HTERT RPE-1 (cell line): ENCODE data around the gene BCL11A.

Experiments used
- in situ Hi-C: fragments of 300-500 bp; cut with MboI; formaldehyde crosslinking; loops from 4 replicates; pipeline ENCODE4 v1.14.3; 2020; ENCODE audit warnings: low sequenced_read_pairs

Gene BCL11A

DNA sequence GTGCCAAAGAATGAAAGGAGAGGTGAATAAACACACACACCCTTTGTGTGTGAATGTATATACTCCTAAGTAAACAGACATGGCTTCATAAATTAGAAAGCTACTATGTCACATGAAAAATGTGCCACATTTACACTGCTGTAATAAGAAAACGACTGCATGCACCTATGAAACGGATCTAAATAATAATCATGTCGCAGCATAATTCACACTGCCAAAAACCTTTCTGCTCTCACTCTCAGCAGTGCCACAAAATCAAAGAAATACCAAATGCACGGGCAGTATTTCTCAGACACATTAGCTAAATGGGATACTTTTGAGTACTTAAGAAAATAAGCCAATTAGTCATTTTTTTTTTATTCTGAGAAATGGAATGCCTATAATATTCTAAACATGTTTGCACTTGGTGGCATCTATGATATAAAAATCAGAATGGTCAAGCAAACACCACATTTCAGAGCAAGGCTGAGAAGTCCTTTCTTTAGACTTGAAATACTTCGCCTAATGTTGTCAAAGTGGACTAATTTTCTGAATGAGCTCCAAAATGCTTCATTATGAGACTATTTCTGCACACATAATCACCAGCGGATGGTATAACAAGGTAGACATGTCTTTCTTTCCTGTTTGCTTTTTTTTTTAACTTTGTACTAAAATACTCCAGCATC, 6.6 kb downstream of the BCL11A start:
- in situ Hi-C loops: no loop called here

DNA sequence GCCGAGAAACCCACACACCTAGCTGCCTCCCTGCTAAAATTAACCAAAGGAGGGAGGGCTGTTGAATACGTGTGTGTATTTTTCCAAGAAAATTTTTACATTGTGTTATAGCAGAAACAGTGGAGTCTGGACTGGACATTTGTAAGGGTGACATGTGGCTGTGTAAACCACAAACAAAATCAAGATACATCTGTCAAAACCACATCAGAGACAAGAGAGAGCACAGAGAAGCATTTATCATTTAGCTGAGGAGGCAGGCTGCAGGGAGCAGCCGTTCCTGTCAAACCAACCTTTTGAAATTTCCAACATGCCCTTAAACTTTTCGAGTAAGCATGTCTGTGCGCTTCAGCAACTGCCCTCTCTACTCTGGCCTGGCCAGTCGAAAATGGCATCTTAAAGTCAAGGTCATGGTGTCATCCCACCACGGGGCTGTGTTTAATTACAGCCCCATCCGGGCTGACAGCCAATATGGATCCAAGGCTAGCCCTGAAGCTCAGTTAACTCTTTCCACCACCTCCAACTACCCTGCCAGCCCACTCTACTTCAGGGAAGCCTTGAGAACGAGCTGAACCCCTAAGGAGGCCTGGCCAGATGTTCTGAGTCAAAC, 8.4 kb downstream of the BCL11A start:
- in situ Hi-C loops: no loop called here

DNA sequence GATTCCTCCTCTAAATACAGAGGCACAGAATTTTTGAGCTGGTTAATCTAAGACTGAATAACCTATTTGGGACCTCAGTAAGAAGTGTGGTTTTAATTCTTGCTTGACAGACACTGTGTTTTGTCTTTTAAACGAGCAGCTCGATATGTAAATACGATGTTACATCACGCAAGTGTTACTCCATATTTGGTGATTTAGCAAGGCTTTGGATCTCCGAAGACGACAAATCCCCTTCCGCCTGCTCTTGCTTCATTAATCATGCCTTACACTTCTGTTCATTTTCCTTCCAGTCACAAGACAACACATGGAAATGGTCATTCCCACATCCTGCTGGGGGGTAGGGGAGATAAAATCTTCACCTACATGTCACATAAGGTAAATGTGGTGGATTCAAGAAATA, 9.4 kb downstream of the BCL11A start:
- in situ Hi-C loops: no loop called here

DNA sequence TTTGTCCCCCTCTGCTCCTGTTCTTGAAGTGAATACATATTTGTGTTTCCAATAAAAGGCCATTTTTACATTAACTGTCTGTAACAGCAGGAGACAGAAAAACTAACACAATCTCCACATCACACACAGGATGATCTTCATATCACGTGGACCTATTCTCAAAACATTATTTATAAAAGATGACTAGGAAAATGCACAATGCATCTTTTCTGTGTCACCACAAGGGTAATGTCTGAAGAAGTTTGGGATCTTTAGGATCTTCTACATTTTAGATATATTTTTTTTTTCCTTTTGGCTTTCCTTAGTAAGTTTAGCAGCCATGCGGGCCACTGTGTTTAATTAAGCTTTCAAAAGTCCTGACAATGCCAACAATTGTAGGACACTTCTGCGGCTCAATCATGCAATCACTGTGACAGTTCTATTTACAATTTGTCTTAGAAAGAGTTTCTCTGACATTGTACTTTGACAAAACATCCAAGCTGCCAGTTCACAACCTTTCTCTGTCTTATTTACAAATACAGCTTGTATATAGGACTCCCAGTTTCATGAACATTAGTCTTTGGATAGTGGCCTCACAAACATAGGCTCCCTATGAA, 12.3 kb downstream of the BCL11A start:
- in situ Hi-C loops: no loop called here

- in situ Hi-C loops: no loop called here
Measured at GRCh38 chr2:60540074-60540473, 13.4 kb downstream of the BCL11A start.

GRCh38 chr2:60539140-60539539, 14.3 kb downstream of the BCL11A start:
- in situ Hi-C loops: no loop called here

DNA sequence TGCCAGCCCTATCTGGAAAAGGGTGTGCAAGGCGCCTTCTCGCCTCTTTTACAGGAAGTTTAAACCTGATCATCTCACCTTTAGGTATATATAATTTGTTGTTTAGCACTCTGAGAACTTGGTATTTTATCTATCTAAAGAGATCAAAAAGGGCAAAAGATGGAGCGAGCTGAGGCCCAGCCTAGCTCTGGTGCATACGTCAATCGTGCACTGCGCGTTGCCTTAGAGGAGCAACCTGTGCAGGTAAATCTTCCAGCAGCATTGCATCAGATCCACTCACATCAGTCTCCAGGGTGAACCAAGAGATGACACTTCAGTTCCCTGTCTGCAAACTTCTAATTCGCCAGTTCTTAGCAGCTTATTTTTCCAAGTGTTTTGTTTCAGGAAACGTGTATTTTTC, 15.4 kb downstream of the BCL11A start:
- in situ Hi-C loops: no loop called here

- in situ Hi-C loops: no loop called here
Measured at GRCh38 chr2:60536746-60537145, 16.7 kb downstream of the BCL11A start.

DNA sequence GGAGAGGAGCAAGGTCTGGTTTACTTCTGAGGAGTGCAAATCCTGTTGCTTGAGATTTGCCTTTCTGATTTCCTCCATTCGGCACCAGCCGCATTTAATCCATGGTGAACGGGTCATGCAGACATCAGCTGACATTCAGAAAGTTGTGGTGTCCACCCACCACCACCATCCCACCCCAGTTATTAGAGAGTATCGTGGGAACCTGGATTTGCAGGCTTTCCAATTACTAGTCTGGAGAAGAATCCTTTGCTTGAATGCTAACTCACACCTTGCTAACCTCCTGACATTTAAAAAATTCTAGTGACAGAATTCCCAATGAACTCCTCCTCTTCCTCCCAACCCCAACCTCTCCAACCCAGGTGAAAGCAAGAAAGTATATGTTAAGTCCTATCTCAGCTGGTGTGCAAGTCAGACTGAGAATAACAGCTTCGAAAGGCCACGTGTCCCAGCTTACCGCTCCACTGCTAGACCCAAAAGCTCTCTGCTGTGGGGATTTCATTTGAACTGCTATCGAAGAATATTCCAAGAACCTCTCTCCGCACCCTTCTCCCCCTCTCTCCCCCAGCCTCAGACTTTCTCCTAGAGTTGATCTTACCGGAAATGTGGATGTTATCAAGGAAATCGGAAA, 17.7 kb downstream of the BCL11A start:
- in situ Hi-C loops: no loop called here

DNA sequence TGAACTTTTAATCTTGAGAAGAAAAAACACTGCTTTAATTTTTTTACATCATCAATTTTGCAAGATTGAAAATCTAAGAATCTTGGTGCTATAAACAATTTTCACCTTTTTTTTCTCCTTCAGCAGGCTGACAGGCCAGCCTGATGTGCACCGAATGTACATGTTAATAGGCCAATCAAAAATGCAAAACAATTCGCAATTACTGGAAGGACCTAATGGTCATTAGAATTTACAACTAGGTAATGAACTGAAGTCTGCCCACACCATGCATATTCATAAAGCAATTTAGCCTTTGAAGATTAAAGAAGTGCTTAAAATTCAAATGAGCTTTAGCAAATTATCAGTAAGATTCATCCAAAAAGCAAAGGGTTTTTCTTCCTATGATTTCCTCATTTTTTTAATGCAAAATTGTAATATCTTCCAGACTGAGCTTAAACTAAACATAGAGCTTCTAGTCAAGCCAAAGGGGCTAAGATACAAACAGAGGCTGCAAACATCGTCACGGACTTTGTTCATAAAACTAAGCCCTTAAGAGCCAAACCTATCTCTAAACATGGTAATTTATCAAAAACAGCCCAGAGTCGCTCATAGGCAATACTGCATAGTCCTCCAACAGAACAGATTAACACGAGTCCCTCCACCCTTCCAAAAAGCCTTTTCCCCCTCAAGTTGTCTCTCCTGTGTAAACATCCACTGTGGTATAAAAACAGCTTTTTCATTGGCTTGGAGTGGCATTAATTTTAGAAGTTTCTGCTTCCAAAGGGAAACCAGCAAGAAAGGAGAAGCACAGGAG, 18.4 kb downstream of the BCL11A start:
- in situ Hi-C loops: no loop called here

DNA sequence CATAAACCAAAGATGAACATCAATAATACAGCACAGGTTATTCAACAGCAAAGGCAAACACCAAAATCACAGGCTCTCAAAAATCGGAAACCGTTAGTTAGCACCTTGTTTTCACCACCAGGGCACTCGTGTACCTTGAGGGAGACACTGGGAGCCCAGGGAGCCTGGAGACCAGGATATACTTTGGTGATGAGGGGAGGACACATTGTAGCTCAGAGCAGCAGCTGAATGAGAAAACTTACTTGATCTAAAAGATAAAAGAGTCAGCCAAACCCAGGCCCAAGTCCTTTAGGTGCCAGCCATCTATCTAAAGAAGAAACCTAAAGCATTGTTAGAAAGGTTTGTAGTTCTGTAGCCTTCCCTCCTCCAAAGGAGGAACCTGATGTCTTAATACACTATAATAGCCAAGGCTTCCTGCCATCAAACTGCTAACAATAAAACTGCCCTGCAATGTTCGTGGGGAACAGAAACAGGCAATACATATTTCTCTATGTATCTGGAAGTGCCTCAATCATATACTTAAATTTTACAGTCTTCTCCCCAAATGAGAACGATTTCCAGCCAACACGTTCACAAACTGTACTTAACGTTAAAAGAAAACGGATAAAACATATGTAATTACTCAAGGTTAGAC, 19.3 kb downstream of the BCL11A start:
- in situ Hi-C loops: no loop called here

DNA sequence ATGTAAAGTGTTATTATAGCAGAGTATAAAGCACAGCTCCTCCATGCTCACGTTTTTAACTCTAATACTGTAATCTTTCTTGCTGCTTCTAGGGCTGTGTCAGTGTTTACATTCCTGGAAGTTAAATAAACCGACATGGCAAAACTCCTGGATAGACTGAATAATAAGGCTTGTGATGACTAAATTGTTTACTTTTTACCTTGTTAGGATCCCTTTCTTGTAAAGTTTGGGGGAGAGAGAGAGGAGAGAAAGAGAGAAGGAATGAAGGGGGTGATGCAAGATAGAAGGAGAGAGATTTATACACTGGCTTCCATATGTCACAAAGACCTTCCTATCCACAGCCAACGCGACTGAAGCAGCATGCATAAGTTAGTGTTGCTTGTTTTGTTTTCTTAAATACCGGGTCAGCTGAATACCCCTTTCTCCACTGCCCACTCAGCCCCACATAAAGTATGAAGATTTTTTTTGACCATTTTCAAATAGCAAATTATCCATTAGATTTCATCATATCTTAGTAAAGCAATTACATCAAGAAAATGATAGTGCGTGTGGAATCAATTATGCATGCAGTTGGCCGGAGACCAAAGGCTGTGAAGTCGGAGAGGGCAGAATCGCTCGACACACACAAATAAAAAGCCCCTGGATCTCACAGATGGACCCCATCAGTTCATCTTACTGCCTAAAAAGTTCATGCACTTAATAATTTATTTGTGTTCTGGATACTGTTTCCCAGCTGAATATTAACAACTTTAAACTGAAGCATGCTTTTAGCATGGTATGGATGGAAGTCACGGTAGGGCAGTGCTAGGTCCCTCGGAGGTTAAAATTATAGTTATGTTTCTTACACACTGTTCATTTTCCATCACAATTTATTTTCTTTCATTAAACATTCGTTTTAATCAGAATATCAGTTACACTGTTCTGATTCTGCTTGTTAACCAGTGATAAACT, 20.1 kb downstream of the BCL11A start:
- in situ Hi-C loops: no loop called here

GRCh38 chr2:60532421-60532820, 21.0 kb downstream of the BCL11A start:
- in situ Hi-C loops: no loop called here

- in situ Hi-C loops: no loop called here
Measured at GRCh38 chr2:60531701-60532133, 21.7 kb downstream of the BCL11A start.

DNA sequence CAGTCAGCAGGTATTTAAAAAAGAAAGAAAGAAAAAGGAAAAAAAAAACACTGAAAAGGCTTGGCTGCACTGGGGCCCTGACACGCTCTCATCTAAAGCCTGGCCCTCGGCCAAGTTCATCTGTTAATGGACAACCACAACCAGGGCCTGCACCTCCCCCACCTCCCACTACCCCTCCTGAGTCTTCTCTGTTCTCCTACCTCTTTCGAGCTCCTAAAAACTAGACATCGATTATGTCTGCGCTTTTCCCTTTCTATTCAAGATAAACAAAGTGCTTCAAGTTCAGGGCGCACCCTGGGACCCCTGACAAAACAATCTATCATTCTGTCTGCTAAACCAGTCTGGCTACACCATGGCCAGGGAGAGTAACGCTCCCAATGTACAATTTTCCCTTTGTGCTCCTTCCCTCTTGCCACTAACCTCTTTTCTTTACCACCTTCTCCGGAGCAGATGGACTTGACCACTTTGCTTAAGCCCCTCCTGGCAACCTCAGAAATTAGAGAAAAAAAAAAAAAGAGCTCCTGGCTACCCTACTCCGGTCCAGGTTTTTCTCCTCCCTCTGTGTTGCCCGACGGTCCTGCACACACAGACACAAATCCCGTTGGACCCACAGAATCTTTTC, 22.7 kb downstream of the BCL11A start:
- in situ Hi-C loops: no loop called here

- in situ Hi-C loops: no loop called here
Measured at GRCh38 chr2:60529785-60530627, 23.4 kb downstream of the BCL11A start.

DNA sequence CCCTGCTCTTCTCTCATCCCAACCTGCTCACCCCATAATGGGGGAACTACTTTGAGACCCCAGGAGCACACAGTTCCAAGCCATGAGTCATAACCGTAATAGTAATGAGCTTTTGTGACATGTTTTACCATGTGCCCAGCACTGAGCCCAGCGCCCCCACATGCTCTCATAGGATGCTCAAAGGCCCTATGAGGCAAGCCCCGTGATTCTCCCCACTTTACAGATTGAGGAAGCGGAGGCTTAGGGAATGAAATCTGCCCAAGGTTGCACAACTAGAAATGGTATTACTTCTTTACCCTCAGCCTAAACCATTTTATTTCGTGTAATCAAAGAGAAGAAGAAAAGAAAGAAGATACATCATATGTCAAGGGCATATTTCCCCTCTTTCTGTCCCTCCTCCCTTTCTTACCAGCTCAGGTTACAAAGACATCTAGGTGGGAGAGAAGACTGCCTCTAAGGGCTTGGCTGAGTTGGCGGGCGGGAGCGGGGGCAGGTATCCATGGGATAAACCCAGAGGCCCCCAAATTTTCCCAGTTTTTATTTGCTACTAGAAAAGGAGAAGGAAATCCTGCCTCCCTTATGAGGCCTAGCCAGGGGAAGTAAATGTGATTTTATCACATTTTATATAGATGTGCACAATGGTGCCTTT, 24.2 kb downstream of the BCL11A start:
- in situ Hi-C loops: no loop called here
